Stimulated activated CD4-positive, alpha-beta T cell treated with anti-CD3 and anti-CD28 coated beads, Interleukin-15, amount 100 ng/mL, for 1 hour (primary cell): ENCODE measurements around the gene CCDC87.
"Not testable (repeated sequence)": the region's sequence is repeated elsewhere in the genome, so short reads cannot be mapped to it uniquely, and the experiment has no call there.

ENCODE experiments used
- DNase-seq, 2 donors: peaks; one replicate each; pipeline ENCODE4 v3.0.0-alpha.2; 2020; ENCODE audit warnings: low read depth in 1 of 2, low spot score in 1 of 2

Gene CCDC87

GRCh38 chr11:66617155-66617834 lies 24.4 kb upstream of the CCDC87 start:
- DNase-seq: no peak

DNA sequence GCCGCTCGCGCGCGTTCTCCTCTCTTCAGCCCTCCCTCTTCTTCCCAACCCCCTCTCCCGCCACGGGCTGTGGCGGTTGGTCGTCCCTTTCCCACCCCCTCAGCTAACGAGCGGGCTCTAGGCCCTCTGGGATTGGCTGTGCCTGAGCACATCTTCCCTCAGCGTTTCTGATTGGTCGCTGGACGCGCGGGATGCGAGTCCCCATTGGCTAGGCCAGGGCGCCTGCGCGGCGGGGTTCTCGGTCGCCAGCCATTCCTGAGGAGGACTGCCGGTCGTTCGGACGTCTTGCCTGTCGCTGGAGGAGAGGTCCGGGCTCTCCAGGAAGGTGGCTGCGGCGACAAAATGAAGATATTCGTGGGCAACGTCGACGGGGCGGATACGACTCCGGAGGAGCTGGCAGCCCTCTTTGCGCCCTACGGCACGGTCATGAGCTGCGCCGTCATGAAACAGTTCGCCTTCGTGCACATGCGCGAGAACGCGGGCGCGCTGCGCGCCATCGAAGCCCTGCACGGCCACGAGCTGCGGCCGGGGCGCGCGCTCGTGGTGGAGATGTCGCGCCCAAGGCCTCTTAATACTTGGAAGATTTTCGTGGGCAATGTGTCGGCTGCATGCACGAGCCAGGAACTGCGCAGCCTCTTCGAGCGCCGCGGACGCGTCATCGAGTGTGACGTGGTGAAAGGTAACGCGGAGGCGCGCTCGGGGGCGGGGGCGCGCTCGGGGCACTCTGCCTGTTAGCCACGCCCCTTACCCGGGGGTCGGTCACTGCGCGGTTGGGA lies 23.7 kb upstream of the CCDC87 start, which contains the start of gene RBM14:
RBM14 (plus strand) TSS at position 252 of the 776 bp plus-strand sequence; CDS start at position 343, 91 bp downstream.
- peak; percentile 95 for DNase-seq

DNA sequence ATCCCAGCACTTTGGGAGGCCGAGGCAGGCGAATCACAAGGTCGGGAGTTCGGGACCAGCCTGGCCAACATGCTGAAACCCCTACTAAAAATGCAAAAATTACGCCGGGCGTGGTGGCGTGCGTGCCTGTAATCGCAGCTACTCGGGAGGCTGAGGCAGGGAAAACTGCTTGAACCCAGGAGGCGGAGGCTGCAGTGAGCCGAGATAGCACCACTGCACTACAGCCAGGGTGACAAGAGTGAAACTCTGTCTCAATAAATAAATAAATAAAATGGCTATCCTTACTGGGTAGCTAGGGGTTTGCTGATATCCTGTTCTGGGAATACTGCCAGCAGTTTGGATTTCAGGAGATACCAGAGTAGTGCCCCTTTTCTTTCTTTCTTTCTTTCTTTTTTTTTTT lies 21.2 kb upstream of the CCDC87 start:
- no peak for DNase-seq

DNA sequence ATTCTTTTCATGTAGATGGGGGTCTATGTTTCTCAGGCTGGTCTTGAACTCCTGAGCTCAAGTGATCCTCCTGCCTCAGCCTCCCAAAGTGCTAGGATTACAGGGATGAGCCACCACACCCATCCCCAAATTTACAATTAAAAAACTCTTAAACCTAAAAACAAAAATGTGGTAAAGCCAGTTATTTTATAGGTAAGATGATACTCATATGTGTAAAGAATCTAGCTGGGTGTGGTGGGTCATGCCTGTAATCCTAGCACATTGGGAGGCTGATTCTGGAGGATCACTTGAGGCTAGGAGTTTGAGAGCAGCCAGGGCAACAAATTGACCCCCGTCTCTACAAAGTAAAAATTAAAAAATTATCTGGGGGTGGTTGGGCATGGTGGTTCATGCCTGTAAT lies 19.6 kb upstream of the CCDC87 start:
- DNase-seq: no peak

DNA sequence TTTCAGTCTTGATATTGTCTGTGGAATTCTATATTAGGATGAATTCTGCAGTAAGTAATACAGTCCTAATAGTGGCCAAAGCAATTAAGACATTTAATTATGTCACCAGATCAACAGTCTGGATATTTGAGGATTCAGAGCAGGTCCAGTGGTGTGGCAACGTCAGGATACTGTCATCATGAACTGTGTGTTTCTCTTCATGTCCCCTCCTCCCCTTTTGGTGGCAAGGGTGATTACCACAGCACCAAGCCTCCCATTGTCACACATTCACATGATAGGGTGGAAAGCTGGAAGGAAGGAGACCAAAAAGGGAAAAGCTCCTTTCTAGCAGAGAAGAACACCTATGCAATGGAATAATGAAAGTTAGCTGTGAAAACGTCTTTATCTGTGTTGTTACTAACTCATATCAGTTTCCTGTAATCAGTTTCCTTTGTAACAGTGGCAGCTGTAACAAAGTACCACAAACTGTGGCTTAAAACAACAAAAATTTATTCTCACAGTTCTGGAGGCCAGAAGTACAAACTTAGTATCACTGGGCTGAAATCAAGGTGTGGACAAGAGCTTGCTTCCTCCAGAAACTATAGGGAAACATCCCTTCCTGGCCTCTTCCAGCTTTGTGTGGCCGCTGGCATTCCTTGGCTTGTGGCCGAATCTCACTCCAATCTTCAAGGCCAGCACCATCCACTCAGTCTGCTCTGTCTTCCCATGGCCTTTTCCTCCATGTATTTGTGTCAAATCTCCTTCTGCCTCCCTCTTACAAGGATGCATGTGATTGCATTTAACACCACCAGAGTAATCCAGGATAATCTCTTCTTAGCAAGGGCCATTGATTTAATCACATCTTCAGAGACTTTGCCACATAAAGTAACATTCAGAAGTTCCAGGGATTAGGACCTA lies 17.1 kb upstream of the CCDC87 start:
- no peak for DNase-seq

DNA sequence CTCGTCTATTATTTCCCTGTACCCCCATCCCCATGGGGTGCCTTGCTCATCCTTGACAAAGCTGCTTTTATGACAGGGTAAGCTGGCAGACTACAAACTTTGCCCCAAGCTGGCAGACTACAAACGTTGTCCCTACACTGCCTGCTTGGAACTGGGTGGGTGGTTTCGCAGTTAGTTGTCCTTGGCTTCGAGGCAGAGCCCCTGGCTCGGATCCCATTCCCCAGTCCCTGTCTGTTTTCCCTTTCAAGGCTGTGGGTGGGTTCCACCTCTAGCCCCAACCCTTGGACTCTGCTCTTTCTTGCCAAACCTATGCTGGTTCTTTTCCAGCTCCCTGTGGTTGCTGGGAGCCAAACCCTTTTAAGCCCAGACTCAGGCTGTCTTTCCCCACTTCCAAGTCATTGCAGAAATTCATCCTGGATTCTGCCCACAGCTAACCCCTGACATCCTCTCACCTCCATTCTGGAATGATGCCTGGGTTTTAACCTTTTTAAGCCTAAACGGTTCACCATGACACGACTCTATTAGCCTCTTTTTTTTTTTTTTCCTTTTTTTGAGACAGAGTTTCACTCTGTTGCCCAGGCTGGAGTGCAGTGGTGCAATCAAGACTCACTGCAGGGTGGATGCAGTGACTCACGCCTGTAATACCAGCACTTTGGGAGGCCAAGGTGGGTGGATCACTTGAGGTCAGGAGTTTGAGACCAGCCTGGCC lies 14.4 kb upstream of the CCDC87 start:
- no peak for DNase-seq

GRCh38 chr11:66606608-66607007 lies 13.7 kb upstream of the CCDC87 start:
- DNase-seq: not testable (repeated sequence)

GRCh38 chr11:66604155-66604554 lies 11.3 kb upstream of the CCDC87 start:
- DNase-seq: no peak

GRCh38 chr11:66603072-66603471 lies 10.2 kb upstream of the CCDC87 start:
- no peak for DNase-seq

DNA sequence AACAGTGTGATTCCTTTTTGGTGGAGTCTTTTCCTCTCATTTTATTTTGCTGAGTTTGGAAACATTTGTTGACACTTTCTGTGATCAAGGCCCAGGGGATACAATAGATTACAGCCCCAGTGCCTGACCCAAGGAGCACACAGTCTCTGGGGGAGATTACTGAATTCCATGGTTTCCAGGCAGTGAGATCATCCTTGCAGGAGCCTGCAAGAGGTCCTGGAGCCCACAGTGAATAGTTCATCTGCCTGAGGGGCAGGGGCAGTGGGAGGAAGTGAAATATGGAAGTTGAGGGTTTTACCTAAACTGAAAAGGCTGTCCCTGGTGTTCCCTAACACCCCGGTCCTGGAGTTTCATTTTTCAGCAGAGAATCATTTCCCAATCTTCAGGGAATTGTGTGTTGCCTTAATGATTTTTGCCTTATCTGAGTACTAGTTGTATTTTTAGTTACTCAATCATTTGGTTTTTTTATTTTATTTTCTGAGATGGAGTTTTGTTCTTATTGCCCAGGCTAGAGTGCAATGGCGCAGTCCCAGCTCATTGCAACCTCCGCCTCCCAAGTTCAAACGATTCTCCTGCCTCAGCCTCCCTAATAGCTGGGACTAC lies 7.9 kb upstream of the CCDC87 start:
- DNase-seq: no peak

DNA sequence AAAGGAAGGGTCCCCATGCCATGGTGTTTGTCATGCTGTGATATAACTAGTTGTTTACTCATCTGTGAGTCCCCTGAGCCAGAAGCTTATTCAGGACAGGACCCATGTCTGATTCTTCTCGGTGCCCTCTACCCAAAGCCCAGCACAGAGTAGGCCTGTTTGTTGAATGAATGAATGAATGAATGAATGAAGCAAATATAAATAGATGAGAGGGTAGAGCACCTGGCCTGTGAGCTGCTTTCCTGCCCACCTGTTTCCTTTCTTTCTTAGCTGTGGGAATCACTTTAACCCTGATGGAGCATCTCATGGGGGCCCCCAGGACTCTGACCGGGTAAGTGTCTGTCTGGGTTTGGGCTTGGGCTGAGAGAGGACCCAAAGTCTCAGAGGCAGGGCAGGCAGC lies 7.4 kb upstream of the CCDC87 start:
- DNase-seq: no peak

DNA sequence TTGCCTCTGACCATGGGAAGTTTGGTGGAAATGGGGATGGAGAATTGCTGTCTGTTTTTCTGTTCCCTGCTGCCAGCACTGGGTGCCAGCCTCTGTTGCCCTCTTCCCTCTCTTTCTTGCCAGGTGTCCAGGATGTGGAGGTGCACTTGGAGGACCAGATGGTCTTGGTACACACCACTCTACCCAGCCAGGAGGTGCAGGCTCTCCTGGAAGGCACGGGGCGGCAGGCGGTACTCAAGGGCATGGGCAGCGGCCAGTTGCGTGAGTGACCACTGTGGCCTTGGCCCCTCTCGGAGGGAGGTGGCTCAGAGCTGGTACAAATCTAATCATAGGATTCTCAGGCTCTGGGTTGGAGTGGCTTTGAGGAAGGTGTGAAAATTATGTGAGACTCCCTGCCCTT lies 6.1 kb upstream of the CCDC87 start:
- DNase-seq: no peak

DNA sequence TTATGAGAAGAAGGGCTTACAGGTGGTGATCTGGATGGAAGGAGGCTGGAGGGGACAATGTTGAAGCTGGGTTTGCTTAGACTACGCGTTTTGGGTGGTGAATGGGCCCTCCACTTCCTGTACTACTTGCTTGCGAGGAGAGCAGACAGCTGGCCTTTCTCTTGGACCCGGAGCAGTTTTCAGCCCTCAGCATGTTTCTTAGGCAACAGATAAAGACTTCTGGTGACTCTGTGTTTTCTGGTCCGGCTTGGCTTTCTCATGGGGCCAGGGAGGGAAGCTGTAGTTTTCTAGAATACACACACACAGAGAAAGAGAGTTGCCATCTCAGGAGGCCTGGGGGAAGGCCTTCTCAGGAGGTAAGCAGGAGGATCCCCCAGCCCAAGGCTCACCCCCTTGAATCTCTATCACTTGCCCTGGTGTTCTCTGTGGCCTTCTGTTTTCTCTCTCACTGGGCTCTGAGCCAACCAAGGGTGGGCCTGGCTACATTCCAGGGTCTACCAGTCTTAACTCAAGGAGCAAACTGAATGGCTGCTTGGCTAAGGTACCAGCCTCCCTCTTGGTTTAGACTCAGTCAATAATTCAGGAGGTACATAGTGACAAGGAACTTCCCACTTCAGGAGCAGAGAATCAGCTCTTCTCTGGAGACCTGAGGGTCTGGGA lies 2.5 kb upstream of the CCDC87 start:
- DNase-seq: no peak

- DNase-seq: no peak
These were observed 787 bp upstream of the CCDC87 start for GRCh38 chr11:66593650-66594049.

- DNase-seq: no peak
These were observed 406 bp upstream of the CCDC87 start for GRCh38 chr11:66593303-66593635.

DNA sequence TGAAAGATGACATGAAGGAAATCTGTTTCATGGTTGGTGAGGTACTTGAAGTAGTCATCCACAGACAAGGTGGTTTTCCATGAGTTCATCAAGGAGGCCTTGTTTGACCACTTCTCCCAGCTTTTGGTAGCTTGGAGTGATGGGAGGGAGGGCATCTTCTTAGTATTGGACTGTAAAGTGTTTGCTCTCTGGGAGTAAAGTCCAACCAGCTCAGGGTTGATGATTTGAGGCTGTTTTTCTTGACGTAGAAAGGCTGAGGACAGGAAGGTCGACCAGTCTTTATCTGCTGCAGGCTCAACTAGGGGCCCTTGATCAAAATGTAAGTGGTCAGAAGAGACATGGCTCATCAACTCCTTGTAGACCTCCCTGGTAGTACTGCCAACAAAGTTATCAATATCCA lies 1.7 kb downstream of the CCDC87 start:
- DNase-seq: no peak

DNA sequence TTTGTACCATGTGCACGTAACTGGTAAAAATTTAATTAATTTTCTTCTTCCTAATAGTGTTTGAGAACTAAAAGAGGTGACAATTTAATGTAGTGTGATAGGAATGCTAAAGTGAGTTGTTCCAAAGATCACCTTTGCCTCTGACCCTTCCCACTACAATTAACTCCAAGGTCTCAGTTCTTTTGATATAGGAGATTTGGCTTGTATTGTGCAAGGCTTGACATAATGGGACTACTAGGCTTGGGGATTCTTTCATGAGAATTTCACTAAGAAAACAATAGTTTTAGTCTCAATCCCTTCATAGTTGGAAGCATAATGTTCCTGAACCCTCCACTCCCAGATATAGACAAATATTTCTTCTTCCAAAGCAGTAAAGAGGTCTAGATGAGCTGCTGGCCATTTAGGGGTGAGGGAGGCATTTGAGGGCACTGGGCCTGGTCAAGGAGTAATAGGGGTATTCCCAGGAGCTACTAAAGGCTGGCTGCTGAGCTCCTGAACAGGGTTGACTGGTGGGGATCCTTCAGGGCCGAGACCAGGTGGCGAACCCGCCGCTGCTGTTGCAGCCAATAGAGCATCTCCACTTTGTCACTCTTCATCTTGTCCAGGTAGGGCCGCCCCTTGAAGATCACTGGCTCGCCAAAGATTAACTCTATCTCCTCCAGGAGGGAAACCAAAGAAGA lies 2.7 kb downstream of the CCDC87 start:
- DNase-seq: no peak

- DNase-seq: not testable (repeated sequence)
These were observed 3.5 kb downstream of the CCDC87 start for GRCh38 chr11:66589315-66589714.

GRCh38 chr11:66586136-66586535 lies 6.7 kb downstream of the CCDC87 start:
- DNase-seq: no peak

DNA sequence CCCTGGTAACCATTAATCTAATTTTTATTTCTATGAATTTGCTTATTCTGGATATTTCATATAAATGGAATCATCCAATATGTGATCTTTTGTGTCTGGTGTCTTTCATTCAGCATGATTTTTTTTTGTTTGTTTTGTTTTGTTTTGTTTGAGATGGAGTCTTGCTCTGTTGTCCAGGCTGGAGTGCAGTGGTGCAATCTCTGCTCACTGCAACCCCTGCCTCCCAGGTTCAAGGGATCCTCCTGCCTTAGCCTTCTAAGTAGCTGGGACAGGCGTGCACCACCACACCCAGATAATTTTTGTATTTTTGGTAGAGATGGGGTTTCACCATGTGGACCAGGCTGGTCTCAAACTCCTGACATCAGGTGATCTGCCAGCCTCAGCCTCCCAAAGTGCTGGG lies 7.4 kb downstream of the CCDC87 start:
- DNase-seq: not testable (repeated sequence)
